ELR (cell line): ENCODE data around the gene CNOT4.

Experiments
- DNase-seq: peaks from one replicate; pipeline ENCODE4 v3.0.0-alpha.2; 2015; ENCODE audit warnings: low read depth

CNOT4 gene

GRCh38 chr7:135509839-135510591, at the start of gene CNOT4:
Gene CNOT4 (minus strand): TSS chr7:135510102. CDS start chr7:135438331, 71,771 bp downstream.
- DNase-seq = peak; percentile 95

GRCh38 chr7:135558881-135559280, 49.0 kb upstream of the CNOT4 start:
- no peak for DNase-seq

GRCh38 chr7:135558337-135558767, 48.5 kb upstream of the CNOT4 start:
- peak; percentile 77 for DNase-seq

GRCh38 chr7:135557455-135558336, 47.8 kb upstream of the CNOT4 start, which contains the start of gene NUP205:
Gene NUP205 (plus strand): TSS chr7:135557917. CDS start chr7:135557945, 28 bp downstream.
- peak; percentile 86 for DNase-seq

- DNase-seq = no peak
Measured at GRCh38 chr7:135553346-135553745, 43.4 kb upstream of the CNOT4 start.

GRCh38 chr7:135552148-135552547, 42.2 kb upstream of the CNOT4 start:
- DNase-seq = no peak

- no peak for DNase-seq
Measured at GRCh38 chr7:135550196-135550595, 40.3 kb upstream of the CNOT4 start.

GRCh38 chr7:135541029-135541428, 31.1 kb upstream of the CNOT4 start:
- DNase-seq = no peak

GRCh38 chr7:135539629-135540028, 29.7 kb upstream of the CNOT4 start:
- DNase-seq = no peak

- no peak for DNase-seq
Measured at GRCh38 chr7:135538376-135538775, 28.5 kb upstream of the CNOT4 start.

GRCh38 chr7:135537905-135538304, 28.0 kb upstream of the CNOT4 start:
- DNase-seq = no peak

GRCh38 chr7:135537453-135537852, 27.6 kb upstream of the CNOT4 start:
- DNase-seq = no peak

GRCh38 chr7:135536150-135536549, 26.2 kb upstream of the CNOT4 start:
- peak; percentile 12 for DNase-seq

- no peak for DNase-seq
Measured at GRCh38 chr7:135527025-135527424, 17.1 kb upstream of the CNOT4 start.

GRCh38 chr7:135525426-135525825, 15.5 kb upstream of the CNOT4 start:
- DNase-seq = no peak

GRCh38 chr7:135523146-135523545, 13.2 kb upstream of the CNOT4 start:
- no peak for DNase-seq

GRCh38 chr7:135522509-135522908, 12.6 kb upstream of the CNOT4 start:
- no peak for DNase-seq

GRCh38 chr7:135519871-135520270, 10.0 kb upstream of the CNOT4 start:
- DNase-seq = no peak

GRCh38 chr7:135519233-135519688, 9.4 kb upstream of the CNOT4 start:
- DNase-seq = no peak

- no peak for DNase-seq
Measured at GRCh38 chr7:135518748-135519147, 8.8 kb upstream of the CNOT4 start.

- DNase-seq = no peak
Measured at GRCh38 chr7:135517060-135517459, 7.2 kb upstream of the CNOT4 start.

- no peak for DNase-seq
Measured at GRCh38 chr7:135514856-135515255, 5.0 kb upstream of the CNOT4 start.
